ENCODE results near the gene MRPL36. TPM values are rescaled to one million over a fixed set of nuclear protein-coding genes. Genes with fewer than 3 reads are reported as not detected.

MRPL36 gene
- total and polyA plus RNA-seq, 2 of the 4 experiments (the other 2 are of a cell fraction), result 85.9 to 103 TPM

- TF ChIP-seq MAZ (IDR thresholded peaks at IDR 0.05; ENCODE audit: borderline replicate concordance, low read depth, low read length) (no peak), POLR2A (IDR thresholded peaks at IDR 0.05; ENCODE audit: low read depth, low read length) (no peak)
These were observed 24.6 kb upstream of the MRPL36 start (continued) for GRCh38 chr5:1824109-1824821.

GRCh38 chr5:1823381-1824034, 23.9 kb upstream of the MRPL36 start:
- no peak overlapping the region for H2BK15ac ChIP-seq (ENCODE audit: low read depth, low read length)
- 0 out of 4 replicates have a peak, but pooled peaks cover 0 to 3% of the 10 kb centered on the region in 2 experiments for H3K79me1 ChIP-seq (ENCODE audit: low read depth in 1 of 2, low read length in 2 of 2)
- peaks cover 31% of the 10 kb centered on the region for H3K36me3 ChIP-seq (ENCODE audit: control insufficient read depth, insufficient read depth, low read length)
- peaks cover 2% of the 10 kb centered on the region; the same call in 1 of the 2 replicates for H3K9me1 ChIP-seq (ENCODE audit: insufficient read depth, low read length)
- no peak overlapping the region for H2AK9ac ChIP-seq (replicated peaks; ENCODE audit: low read depth, low read length, poor library complexity)
- H3K4me2 ChIP-seq (ENCODE audit: low read depth, low read length), result no peak overlapping the region
- ChIA-PET POLR2A (ENCODE audit: unreplicated experiment) (no interaction called here), CTCF (no interaction called here)
- 100% methylated on average over 2 of the region's 12 CpGs; no CpG with 5 or more reads in 1 of the 2 experiments for WGBS, 2 experiments (ENCODE audit: extremely low coverage in 2 of 2, insufficient read length in 1 of 2)
- H4K5ac ChIP-seq (ENCODE audit: low read depth, low read length), result no peak overlapping the region
- H3K4ac ChIP-seq (ENCODE audit: low read depth, low read length), result no peak overlapping the region
- DNase-seq, result no peak
- H2BK5ac ChIP-seq (ENCODE audit: low read depth, low read length, poor library complexity, severe bottlenecking), result no peak overlapping the region
- no peak overlapping the region for H2AK5ac ChIP-seq (ENCODE audit: low read depth, low read length)
- intact Hi-C loops (cut with micrococcal nuclease), result no loop called here
- no TSS peak for BruUV-seq (replicated peaks)
- H3K27ac ChIP-seq (ENCODE audit: insufficient read depth, low read length), result no peak overlapping the region
- H3K56ac ChIP-seq (ENCODE audit: extremely low read depth, insufficient read depth, low read length), result no peak overlapping the region
- H3K27me3 ChIP-seq (ENCODE audit: control insufficient read depth, insufficient read depth, low read length), result no peaks in the 10 kb centered on the region
- H3K9ac ChIP-seq (ENCODE audit: low read depth, low read length), result no peak overlapping the region
- H3K23ac ChIP-seq (ENCODE audit: low read depth, low read length), result no peak overlapping the region
- no peak for ATAC-seq (ENCODE audit: low read depth)
- dilution Hi-C loops (cut with HindIII; ENCODE audit: low sequenced_read_pairs, unreplicated experiment), result no loop called here
- no peak overlapping the region for H3K4me3 ChIP-seq (ENCODE audit: insufficient read depth, low read depth, low read length)
- no peaks in the 10 kb centered on the region for H3K4me1 ChIP-seq (ENCODE audit: control insufficient read depth, insufficient read depth, low read length)
- H3K9me3 ChIP-seq (ENCODE audit: control insufficient read depth, insufficient read depth, low read length), result no peaks in the 10 kb centered on the region
- no peak overlapping the region for H2BK20ac ChIP-seq (ENCODE audit: low read depth, low read length)
- H3K14ac ChIP-seq (replicated peaks; ENCODE audit: low read depth, low read length), result no peak overlapping the region
- in situ Hi-C loops (cut with MboI; ENCODE audit: low sequenced_read_pairs), result no loop called here
- H2BK120ac ChIP-seq (ENCODE audit: low read depth, low read length), result no peak overlapping the region
- H4K8ac ChIP-seq (ENCODE audit: low read depth in 2 of 2, low read length in 2 of 2), result no peak overlapping the region
- H3K18ac ChIP-seq (ENCODE audit: low read depth, low read length), result no peak overlapping the region
- H4K91ac ChIP-seq (ENCODE audit: insufficient read depth, low read depth, low read length), result no peak overlapping the region
- H4K20me1 ChIP-seq (ENCODE audit: insufficient read depth, low read length), result no peaks in the 10 kb centered on the region
- H2AFZ ChIP-seq (replicated peaks; ENCODE audit: low read length, poor library complexity), result no peak overlapping the region
- TF ChIP-seq ELK1 (IDR thresholded peaks at IDR 0.05; ENCODE audit: borderline replicate concordance, low read depth, low read length), result no peak
- TF ChIP-seq FOS (IDR thresholded peaks at IDR 0.05; ENCODE audit: low read depth, low read length), result no peak
- no peak for TF ChIP-seq NFE2L2 (IDR thresholded peaks at IDR 0.05; ENCODE audit: low read depth, low read length)
- TF ChIP-seq RCOR1 (IDR thresholded peaks at IDR 0.05; ENCODE audit: insufficient replicate concordance, low read length), result no peak
- no peak for TF ChIP-seq CHD1 (IDR thresholded peaks at IDR 0.05; ENCODE audit: low read depth, low read length)
- TF ChIP-seq MAZ (IDR thresholded peaks at IDR 0.05; ENCODE audit: borderline replicate concordance, low read depth, low read length), result no peak
- TF ChIP-seq BHLHE40 (IDR thresholded peaks at IDR 0.05; ENCODE audit: low read depth, low read length), result no peak
- no peak for TF ChIP-seq CTCF (conservative IDR thresholded peaks at IDR 0.05; ENCODE audit: low read depth, low read length)
- TF ChIP-seq SMC3 (IDR thresholded peaks at IDR 0.05; ENCODE audit: low read depth, low read length), result no peak
- TF ChIP-seq MAFK (IDR thresholded peaks at IDR 0.05; ENCODE audit: low read depth, low read length), result no peak
- TF ChIP-seq MXI1 (IDR thresholded peaks at IDR 0.05; ENCODE audit: borderline replicate concordance, low read depth, low read length), result no peak
- TF ChIP-seq POLR2A (IDR thresholded peaks at IDR 0.05; ENCODE audit: low read depth, low read length), result no peak
- no peak for TF ChIP-seq RFX5 (IDR thresholded peaks at IDR 0.05; ENCODE audit: low read depth, low read length)

Measured in IMR-90 (cell line).